Measurements from ENCODE around the gene RRAS2.

DNA sequence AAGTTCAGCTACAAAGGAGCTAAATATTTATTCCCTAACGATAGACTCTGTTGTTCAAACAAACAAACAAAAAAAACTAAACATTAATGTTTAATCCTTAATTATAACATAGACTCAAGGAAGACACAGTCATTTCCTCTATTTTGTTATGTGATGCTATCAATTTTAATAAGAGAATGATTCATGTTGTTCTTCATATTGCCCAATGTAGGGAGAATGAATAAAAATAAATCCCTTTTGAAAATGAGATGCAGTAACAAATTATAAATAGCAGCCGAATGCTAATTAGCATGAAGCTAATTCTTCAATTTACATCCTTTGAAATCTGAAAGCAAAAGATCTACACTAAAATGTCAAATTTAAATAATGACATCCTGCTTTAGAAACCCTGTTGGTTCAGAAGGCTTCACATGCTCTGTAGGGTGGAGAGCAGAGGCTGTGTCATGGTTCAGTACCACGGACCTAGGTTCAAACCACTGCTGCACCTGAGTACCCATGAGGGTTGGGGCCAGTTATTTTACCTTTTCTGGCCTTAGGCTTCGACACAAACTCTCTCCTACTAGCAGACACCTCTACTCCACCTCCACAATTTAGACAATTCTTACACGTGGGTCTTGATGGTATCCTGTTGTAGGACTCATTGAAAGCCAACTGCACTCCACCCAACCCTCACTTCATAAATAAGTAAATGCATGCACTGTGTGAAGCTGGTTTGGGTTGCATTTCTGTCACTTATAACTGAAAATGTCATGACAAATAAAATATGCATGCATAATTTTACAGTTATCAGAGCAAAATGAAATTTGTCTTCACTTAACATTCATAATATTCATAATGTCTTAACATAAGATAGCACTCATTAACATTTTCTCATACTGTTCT, 89.0 kb downstream of the RRAS2 start:
- TF ChIP-seq EZH2 (IDR thresholded peaks at IDR 0.05) = no peak
- no peak for TF ChIP-seq POLR2AphosphoS5 (IDR thresholded peaks at IDR 0.05; ENCODE audit: borderline replicate concordance, low read depth, low read length)

All from SK-N-MC (cell line).